ENCODE data around the gene RPS15. TPM values are rescaled to one million over a fixed set of nuclear protein-coding genes. Genes with fewer than 3 reads are reported as not detected.
A peak's percentile ranks its signal among the peaks of the same experiment; 100 is the strongest.

The RPS15 gene
- polyA plus RNA-seq, 1 donor from 2014 or later, result 3,226 TPM

DNA sequence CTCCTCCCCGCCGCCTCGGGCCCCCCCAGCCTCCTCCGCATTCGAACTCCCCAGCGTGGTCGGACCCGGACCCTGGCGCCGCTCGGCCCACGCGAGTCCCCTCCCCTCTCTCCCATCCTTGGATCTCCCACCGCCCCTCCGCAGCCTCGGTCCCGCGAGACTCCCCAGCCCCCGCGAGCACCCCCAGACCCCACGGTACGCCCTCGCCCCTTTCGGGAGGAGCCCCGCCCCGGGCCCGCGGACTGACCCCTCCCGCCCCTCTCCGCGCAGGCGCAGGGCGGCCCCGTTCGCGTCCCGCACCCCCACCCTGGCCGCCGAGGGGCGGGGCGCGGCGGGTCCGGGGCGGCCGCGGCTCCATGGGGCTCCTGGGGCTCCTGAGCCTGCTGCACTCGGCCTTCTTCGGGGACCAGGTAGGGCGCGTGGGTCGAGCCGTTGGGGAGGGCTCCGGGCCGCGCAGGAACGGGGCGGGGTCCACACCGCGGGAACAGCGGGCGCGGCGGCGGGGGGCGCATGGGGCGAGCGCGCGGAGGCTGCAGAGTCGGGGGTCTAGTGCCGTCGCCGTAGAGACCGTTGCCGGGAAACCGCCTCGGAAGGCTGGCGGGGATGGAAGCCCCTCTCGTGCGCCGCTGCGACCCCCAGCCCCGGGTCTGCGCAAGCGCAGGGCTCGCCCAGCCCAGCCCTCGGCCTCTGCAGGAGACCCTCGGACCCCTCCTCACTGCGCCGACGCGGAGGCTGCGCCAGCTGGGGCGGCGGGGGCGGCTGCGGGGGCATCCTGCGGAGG lies 7.9 kb downstream of the RPS15 start:
- Mint-ChIP-seq H3K27me3 (peaks cover 33% of the 10 kb centered on the region), H3K4me1 (peaks cover 10 to 11% (median 11%) of the 10 kb centered on the region in 3 donors), H3K36me3 (no peaks in the 10 kb centered on the region), H3K9me3 (no peaks in the 10 kb centered on the region), H3K27ac (no peak overlapping the region), H3K4me3 (no peak overlapping the region)

DNA sequence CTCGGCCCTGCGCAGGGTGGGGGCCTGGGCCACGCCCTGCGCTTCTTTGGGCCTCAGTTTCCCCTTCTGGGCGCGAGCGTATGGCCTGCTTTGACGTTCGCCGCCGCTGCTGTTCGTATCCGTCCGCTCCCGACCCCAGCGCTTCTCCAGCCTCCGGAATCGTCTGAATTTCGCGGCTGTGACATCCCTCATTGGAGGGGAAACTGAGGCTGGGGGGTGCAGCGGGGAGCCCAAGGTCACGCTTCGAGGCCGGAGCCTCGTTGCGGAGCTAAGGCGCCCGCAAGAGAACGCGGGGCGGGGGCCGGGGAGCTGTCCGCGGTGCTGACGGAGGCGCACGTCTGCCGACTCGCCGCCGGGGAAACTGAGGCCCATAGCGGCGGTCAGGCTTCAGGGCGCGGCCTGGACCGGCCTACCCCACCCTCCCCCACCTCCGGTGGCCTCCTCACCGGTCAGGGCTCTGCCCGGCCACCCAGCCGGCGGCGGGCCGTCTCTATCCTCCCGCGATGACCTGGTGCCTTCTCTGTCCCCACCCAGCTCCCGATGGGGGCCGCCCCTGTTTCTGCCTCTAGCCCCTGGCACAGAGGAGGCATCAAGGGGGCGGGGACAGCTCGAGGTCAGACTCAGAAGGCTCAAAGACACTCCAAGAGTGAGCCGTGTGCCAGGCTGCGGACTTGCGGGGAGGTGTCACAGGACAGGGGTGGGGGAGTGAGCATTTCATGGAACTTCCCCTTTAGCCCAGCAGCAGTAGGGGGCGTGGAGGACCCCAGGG lies 8.7 kb downstream of the RPS15 start:
- Mint-ChIP-seq H3K36me3 (no peaks in the 10 kb centered on the region), H3K4me1 (peaks cover 8 to 11% (median 9%) of the 10 kb centered on the region in 3 donors), H3K27ac (peak overlapping the region; percentile 23 to 90 (median 73)), H3K9me3 (no peaks in the 10 kb centered on the region), H3K27me3 (peaks cover 34% of the 10 kb centered on the region), H3K4me3 (peak overlapping the region; percentile 30 to 65 (median 49))

DNA sequence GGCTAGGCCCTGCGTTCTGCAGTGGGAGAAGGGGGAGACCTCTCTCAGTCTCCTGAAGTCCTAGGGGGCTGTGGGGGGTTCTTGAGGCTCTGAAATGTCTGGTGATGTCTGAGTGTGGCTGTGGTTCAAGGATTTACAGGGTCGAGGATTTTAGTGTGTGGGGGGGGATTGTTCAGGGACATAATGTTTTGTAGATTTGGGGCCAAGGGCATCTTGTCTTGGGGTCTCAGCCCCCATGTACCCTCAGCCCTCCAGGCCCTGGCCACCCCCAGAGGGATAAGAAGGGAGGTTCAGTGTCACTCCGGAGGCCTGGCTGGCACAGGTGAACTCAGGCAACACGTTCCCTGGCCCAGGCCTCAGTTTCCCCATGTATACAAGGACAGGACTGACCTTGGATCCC lies 9.3 kb downstream of the RPS15 start:
- Mint-ChIP-seq H3K27me3 (peaks cover 34% of the 10 kb centered on the region), H3K4me3 (peak overlapping the region; percentile 30 to 63 (median 49)), H3K27ac (peak overlapping the region; percentile 73 to 90 (median 73)), H3K9me3 (no peaks in the 10 kb centered on the region), H3K36me3 (no peaks in the 10 kb centered on the region), H3K4me1 (peaks cover 3 to 11% (median 8%) of the 10 kb centered on the region in 3 donors)

DNA sequence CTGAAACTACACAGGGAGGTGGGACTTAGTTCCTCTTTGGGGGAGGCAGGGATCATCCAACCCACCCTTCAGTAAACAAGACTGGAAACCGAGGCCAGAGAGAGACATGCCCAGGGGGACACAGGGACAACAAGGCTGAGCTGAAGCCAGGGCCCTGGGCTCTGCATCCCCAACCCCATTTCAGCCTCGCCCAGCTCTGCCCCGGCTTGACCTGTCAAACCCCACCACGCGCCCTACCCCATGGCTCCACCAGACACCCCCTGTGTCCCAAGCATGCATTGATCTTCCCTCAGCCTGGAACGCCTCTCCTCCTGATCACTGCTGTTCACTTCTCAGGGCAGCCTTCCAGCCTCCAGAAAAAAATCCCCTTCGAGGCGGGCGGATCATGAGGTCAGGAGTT lies 9.7 kb downstream of the RPS15 start:
- H3K27ac Mint-ChIP-seq, result peak overlapping the region; percentile 63 to 90 (median 73)

DNA sequence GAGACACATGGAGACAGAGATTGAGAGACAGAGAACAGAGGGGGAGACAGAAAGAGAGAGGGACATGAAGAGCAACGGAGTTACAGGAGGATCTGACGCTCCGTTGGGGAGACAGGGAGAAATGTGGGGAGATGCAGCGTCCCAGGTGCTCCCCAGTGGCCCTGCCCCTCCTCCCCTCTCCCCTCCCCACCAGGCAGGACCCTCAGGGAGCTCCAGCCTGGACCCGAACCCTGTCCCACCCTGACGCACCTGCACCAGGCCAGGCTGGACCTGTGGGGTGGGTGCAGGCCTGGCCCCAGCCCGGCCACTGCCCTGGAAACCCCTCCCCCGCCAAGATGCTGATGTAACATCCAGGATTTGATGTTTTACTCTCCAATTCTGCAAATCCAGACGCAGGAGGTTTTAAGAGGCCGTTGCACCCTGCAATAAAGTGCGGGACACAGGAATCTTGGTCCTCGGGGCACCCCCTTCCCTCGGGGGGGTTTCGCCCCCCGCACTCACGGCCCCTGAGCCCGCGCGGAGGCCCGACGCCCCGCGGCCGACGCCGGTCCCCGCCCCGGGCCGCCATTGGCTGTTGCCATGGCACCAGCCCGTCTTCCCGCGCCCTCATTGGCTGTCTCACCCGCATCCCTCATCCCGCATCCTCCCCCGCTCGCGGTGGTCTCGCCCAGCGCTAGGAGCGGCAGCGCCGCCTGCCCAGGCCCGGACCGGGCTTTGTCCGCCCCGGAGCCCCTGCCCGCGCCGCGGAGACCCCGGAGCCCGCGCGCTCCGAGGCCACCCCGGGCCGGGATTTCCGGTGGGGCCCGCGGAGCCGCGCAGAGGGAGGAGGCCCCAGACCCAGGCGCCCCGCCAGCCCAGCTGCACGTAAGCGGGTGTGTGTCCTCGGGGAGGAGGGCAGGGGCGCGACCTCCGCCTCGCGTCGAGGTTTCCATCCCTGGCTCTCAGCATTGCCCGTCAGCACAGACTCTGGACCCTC lies 11.6 kb downstream of the RPS15 start, which contains the start of gene APC2:
APC2 (plus strand) TSS at position 655 of the 976 bp plus-strand sequence. CDS start 2,881 bp downstream, outside the sequence.
- H3K27ac Mint-ChIP-seq, result peak within 1 kb of the TSS in 2 of 3 donors; percentile 84 to 91

More for the DNA sequence above, 9.7 kb downstream of the RPS15 start:
- H3K27me3 Mint-ChIP-seq, result peaks cover 36% of the 10 kb centered on the region
- no peaks in the 10 kb centered on the region for H3K9me3 Mint-ChIP-seq
- peaks cover 0 to 13% (median 8%) of the 10 kb centered on the region in 3 donors for H3K4me1 Mint-ChIP-seq
- H3K4me3 Mint-ChIP-seq, result peak overlapping the region in 2 of 4 donors; percentile 4 to 35
- H3K36me3 Mint-ChIP-seq, result no peaks in the 10 kb centered on the region

DNA sequence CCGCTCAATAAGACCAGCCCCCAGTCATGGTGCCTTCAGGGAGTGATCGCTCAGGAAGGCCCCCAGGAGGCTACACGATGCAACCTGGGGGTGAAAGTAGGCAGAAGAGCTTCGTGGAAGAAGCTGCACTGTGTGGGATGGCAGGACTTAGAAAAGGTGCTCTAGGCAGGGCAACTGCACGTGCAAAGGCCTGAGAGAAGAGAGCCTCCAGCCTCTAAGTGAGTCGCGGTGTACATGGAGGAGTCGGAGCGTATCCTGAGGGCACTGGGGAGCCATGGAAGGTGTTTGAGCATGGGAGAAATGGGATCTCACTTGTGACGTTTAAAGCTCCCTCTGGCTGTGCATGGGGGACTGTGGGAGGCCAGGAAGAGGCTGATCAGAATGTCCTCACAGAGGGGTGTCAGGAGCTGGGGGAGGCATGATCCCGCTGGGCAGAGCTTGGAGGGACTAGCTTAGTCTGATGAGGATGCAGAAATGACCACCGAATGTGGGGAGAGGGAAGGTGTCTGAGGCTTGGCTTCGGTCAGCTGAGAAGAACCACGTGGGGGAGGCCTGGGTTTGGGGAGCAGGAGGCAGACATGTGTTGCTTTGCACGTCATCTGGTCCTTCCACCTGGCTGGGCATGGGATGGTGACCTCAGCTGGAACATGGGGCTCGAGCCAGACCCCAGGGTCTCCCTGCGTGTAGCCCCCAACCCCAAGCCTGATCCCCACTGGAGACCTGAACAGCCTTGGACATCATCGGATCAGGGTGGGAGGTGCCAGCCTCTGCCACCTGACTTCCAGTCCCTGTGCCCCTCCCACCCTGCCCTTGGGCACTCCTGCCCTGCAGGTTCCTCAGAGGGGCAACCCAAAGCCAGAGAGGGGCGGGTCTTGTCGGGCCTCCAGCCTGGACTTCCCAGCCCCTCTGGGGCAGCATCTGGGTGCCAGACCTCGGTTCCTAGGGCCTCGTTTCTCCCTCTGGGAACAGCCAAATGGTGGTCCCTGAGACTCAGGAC lies 12.8 kb downstream of the RPS15 start:
- Mint-ChIP-seq H3K36me3 (no peaks in the 10 kb centered on the region), H3K4me1 (peaks cover 9 to 17% (median 16%) of the 10 kb centered on the region in 3 donors), H3K9me3 (no peaks in the 10 kb centered on the region), H3K4me3 (peak overlapping the region in 2 of 4 donors; percentile 28 to 40), H3K27ac (peak overlapping the region in 2 of 3 donors; percentile 23 to 53), H3K27me3 (peaks cover 52% of the 10 kb centered on the region)

More for the DNA sequence above, 11.6 kb downstream of the RPS15 start, which contains the start of gene APC2:
- Mint-ChIP-seq H3K9me3 (no peaks in the 10 kb centered on the region), H3K4me3 (peak within 1 kb of the TSS in 2 of 4 donors; percentile 40 to 66), H3K36me3 (no peaks in the 10 kb centered on the region), H3K4me1 (peaks cover under 1 to 12% (median 12%) of the 10 kb centered on the region in 3 donors), H3K27me3 (peaks cover 45% of the 10 kb centered on the region)

DNA sequence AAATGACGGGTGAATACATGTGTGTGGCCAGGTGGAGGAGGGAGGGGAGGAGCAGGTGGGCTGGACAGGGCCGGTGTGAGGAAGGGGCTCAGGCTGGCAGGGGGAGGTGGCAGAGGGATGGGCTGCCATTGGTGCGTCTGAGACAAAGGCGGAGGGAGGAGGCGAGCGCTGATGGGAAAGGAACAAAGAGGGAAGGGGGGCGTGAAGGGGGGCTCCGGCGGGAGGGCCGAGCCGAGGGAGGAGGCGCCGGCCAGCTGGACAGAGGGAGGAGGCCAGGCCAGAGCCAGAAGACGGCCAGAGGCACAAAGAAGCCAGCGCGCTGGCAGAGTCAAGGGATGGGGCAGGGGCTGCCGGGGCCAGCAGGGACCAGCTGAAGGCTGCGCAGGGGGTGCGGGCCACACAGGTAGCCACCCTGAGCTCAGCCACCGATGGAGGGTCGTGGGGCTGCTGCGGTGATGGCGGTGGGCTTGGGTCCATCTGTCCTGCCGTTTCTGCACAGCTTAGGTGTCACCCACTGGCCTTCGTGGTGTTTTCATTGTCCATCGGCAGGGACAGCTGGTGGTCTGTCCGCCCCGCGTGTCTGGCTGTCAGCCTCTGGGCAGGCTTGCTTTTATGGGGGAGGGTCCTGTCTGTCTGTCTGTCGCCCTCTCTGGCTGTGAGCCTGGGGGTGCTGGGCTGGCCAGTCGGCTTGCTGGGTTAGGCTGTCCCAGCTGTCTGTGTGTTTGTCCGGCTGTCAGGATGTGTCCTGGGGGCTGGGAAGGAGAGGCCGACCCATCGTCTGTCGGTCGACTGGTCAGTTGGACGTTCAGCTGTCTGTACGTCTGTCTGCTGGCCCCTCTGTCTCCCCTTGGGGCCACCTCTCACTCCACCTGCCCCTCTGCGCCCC lies 14.0 kb downstream of the RPS15 start:
- Mint-ChIP-seq H3K36me3 (no peaks in the 10 kb centered on the region), H3K9me3 (no peaks in the 10 kb centered on the region), H3K4me1 (peaks cover 9 to 17% (median 16%) of the 10 kb centered on the region in 3 donors), H3K4me3 (no peak overlapping the region), H3K27ac (no peak overlapping the region), H3K27me3 (peaks cover 48% of the 10 kb centered on the region)

DNA sequence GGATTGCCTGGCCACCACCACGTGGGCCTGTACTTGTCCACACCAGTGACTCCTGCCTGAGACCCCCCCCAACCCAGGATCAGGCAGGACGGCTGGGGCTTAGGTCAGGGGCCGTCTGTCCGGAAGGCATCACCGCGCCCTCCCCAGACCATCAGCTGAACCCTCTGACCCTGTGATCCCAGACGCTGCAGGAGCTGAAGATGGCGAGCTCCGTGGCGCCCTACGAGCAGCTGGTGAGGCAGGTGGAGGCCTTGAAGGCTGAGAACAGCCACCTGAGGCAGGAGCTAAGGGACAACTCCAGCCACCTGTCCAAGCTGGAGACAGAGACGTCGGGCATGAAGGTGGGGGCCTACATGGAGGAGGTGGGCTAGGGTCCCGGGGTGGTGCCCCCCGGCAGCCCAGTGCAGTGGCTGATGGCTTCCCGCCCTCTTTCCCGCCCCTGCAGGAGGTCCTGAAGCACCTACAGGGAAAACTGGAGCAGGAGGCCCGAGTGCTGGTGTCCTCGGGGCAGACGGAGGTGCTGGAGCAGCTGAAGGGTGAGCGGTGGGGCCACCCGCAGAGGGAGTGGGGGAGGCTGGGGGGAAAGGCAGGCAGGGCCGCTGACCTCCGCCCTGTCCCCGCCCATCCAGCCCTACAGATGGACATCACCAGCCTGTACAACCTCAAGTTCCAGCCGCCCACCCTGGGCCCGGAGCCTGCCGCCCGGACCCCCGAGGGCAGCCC lies 14.8 kb downstream of the RPS15 start:
- no peaks in the 10 kb centered on the region for H3K36me3 Mint-ChIP-seq
- H3K27ac Mint-ChIP-seq, result no peak overlapping the region
- H3K4me3 Mint-ChIP-seq, result peak overlapping the region in 1 of 4 donors; percentile 49
- peaks cover 46% of the 10 kb centered on the region for H3K27me3 Mint-ChIP-seq
- H3K4me1 Mint-ChIP-seq, result peaks cover 9 to 17% (median 16%) of the 10 kb centered on the region in 3 donors
- no peaks in the 10 kb centered on the region for H3K9me3 Mint-ChIP-seq

DNA sequence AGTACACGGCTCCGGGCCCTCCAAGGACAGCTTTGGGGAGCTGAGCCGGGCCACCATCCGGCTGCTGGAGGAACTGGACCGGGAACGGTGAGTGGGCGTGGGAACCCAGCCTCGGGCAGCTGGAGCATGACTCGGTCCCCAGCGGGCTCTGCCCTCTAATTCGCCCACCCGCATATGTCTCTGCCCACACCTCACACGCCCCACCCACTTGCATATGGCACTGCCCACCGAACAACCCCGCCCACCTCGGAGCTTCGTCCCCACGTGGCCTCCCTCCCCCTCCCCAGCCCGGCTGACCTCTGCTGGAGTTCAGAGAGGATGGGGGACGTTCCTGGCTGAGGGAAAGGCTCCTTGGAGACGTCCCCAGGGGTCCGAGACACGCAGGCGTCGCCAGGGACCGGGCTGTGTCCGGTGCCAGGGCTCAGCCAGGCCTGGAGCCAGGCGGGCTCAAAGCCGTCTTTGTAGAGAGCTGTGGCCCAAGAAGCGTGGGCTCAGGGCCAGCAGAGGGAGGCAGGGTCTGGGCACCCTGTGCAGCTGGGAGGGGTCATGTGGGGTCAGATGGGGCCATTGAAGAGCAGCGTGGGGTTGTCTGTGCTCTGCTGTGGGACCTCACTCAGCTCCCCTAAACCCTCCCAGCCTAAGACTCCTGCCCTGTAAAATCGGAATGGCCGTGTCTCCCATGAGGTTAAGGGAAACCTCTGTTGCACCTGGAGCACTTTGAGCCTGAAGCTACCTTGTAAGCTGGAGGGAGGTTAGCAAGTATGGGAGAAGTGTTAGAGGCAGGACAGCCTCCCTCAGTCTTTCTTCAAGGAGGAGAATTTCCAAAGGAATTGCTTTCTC lies 15.5 kb downstream of the RPS15 start:
- H3K9me3 Mint-ChIP-seq, result no peaks in the 10 kb centered on the region
- peaks cover 9 to 17% (median 17%) of the 10 kb centered on the region in 3 donors for H3K4me1 Mint-ChIP-seq
- no peaks in the 10 kb centered on the region for H3K36me3 Mint-ChIP-seq
- peak overlapping the region in 2 of 3 donors; percentile 69 to 73 for H3K27ac Mint-ChIP-seq
- H3K27me3 Mint-ChIP-seq, result peaks cover 44% of the 10 kb centered on the region
- H3K4me3 Mint-ChIP-seq, result peak overlapping the region in 3 of 4 donors; percentile 9 to 25 (median 23)

DNA sequence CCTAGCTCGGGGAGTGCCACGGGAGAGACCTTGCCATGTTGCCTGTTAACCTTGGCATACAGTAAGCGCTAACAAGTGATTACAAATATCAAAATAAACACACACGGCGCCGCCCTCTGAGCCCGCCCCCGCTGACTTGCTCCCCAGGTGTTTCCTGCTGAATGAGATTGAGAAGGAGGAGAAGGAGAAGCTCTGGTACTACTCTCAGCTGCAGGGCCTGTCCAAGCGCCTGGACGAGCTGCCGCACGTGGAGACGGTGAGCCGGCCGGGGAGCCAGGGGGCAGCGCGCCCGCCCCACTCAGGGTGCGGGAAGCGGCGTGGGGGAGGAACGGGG lies 16.8 kb downstream of the RPS15 start:
- peak overlapping the region; percentile 46 to 90 (median 74) for H3K4me3 Mint-ChIP-seq
- no peaks in the 10 kb centered on the region for H3K9me3 Mint-ChIP-seq
- H3K36me3 Mint-ChIP-seq, result no peaks in the 10 kb centered on the region
- peaks cover 37% of the 10 kb centered on the region for H3K27me3 Mint-ChIP-seq
- peak overlapping the region in 2 of 3 donors; percentile 13 to 85 for H3K27ac Mint-ChIP-seq
- H3K4me1 Mint-ChIP-seq, result peaks cover 9 to 14% (median 12%) of the 10 kb centered on the region in 3 donors

DNA sequence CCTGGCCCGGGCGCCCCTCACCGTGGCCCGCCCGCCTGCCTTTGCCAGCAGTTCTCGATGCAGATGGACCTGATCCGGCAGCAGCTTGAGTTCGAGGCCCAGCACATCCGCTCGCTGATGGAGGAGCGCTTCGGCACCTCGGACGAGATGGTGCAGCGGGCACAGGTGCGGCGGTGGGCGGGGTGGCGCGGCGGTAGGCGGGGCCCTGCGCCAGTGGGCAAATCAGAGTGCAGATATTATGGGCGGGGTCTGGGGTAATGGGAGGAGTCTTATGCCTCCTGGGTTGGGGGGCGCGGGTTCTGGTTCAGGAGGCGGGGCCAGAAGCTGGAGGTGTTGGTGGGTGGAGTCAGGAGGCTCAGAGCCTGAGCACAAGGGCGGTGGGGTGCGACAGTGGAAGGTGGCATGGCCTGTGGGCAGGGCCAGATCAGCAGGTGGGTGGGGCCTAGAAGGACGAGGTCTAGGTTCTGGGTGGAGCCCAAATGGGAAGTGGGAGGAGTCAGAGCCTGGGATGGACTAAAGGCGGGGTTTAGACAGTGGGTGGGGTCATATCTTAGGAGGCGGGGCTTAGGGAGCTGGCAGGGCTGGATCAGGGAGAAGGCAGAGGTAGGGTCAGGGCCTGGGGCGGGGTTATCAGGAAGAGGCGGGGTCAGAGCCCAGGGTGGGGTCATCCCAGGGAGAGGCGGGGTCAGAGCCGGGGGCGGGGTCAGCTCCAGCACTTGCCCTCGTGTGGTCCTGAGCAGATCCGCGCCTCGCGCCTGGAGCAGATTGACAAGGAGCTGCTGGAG lies 17.3 kb downstream of the RPS15 start:
- Mint-ChIP-seq H3K27ac (peak overlapping the region in 2 of 3 donors; percentile 50 to 85), H3K4me1 (peaks cover 9 to 12% (median 12%) of the 10 kb centered on the region in 3 donors), H3K9me3 (no peaks in the 10 kb centered on the region), H3K27me3 (peaks cover 34% of the 10 kb centered on the region), H3K4me3 (peak overlapping the region in 3 of 4 donors; percentile 70 to 92 (median 89)), H3K36me3 (no peaks in the 10 kb centered on the region)
